Mesenchymal stem cell (in vitro differentiated cells and primary cell): ENCODE measurements around the gene ZIC4.

ENCODE experiments used
- DNase-seq: peaks from one replicate; pipeline ENCODE4 v3.0.0-alpha.2; 2013
- H2AFZ ChIP-seq: one replicate; pipeline ENCODE4 v1.6.1; 2013; ENCODE audit warnings: low read depth, mild to moderate bottlenecking, control low read depth, inconsistent platforms, low read length, moderate library complexity
- H2AK5ac ChIP-seq: 2 replicates; pipeline ENCODE4 v1.6.1; 2013; ENCODE audit warnings: low read length, moderate library complexity, mild to moderate bottlenecking, inconsistent platforms; ENCODE audit not compliant: severe bottlenecking
- H2BK120ac ChIP-seq: one replicate; pipeline ENCODE4 v1.6.1; 2013; ENCODE audit warnings: low read depth, mild to moderate bottlenecking, inconsistent platforms, low read length, moderate library complexity
- H2BK12ac ChIP-seq, 2 experiments: one replicate each; pipeline ENCODE4 v1.6.1; 2013; ENCODE audit warnings: inconsistent platforms in 2 of 2, low read length in 2 of 2, mild to moderate bottlenecking in 2 of 2, moderate library complexity in 2 of 2, control low read depth in 1 of 2
- H2BK15ac ChIP-seq: one replicate; pipeline ENCODE4 v1.6.1; 2013; ENCODE audit warnings: mild to moderate bottlenecking, low read depth, inconsistent platforms; ENCODE audit not compliant: poor library complexity, severe bottlenecking
- H2BK5ac ChIP-seq: 2 replicates; pipeline ENCODE4 v1.6.1; 2013; ENCODE audit warnings: low read depth, mild to moderate bottlenecking, low read length, control low read depth, inconsistent platforms; ENCODE audit not compliant: poor library complexity, severe bottlenecking
- H3K14ac ChIP-seq, 2 experiments: one replicate each; pipeline ENCODE4 v1.6.1; 2013; ENCODE audit warnings: inconsistent platforms in 2 of 2, low read length in 2 of 2, control low read depth in 1 of 2, mild to moderate bottlenecking in 1 of 2, moderate library complexity in 1 of 2
- H3K18ac ChIP-seq, 2 experiments: one replicate each; pipeline ENCODE4 v1.6.1; 2013; ENCODE audit warnings: inconsistent platforms in 2 of 2, low read length in 2 of 2, control low read depth in 1 of 2, low read depth in 1 of 2, mild to moderate bottlenecking in 1 of 2
- H3K23ac ChIP-seq, 2 experiments: one replicate each; pipeline ENCODE4 v1.6.1; 2013; ENCODE audit warnings: inconsistent platforms in 2 of 2, low read length in 2 of 2, mild to moderate bottlenecking in 2 of 2, moderate library complexity in 2 of 2, control low read depth in 1 of 2
- H3K27ac ChIP-seq: 2 replicates; pipeline ENCODE4 v1.5.1; 2013; ENCODE audit warnings: mild to moderate bottlenecking, moderate library complexity, low read length, control low read depth, inconsistent platforms; ENCODE audit not compliant: poor library complexity, severe bottlenecking
- H3K27me3 ChIP-seq, 2 experiments: 2 replicates each; pipeline versions ENCODE4 v1.6.1 to v1.7.0; 2013; ENCODE audit warnings: low read length in 2 of 2, mild to moderate bottlenecking in 2 of 2, moderate library complexity in 2 of 2, control low read depth in 1 of 2, inconsistent platforms in 1 of 2; ENCODE audit not compliant: control insufficient read depth in 1 of 2, insufficient read depth in 1 of 2
- H3K36me3 ChIP-seq, 2 experiments: 2 replicates each; pipeline versions ENCODE4 v1.6.1 to v1.7.0; 2013; ENCODE audit warnings: low read length in 2 of 2, control low read depth in 1 of 2, inconsistent platforms in 1 of 2, low read depth in 1 of 2, mild to moderate bottlenecking in 1 of 2; ENCODE audit not compliant: insufficient read depth in 2 of 2, control insufficient read depth in 1 of 2
- H3K4ac ChIP-seq, 2 experiments: one replicate each; pipeline ENCODE4 v1.6.1; 2013; ENCODE audit warnings: inconsistent platforms in 2 of 2, low read length in 2 of 2, mild to moderate bottlenecking in 2 of 2, moderate library complexity in 2 of 2, control low read depth in 1 of 2, low read depth in 1 of 2
- H3K4me1 ChIP-seq: 2 replicates; pipeline ENCODE4 v1.6.1; 2013; ENCODE audit warnings: low read depth, low read length, control low read depth; ENCODE audit not compliant: control insufficient read depth, insufficient read depth
- H3K4me2 ChIP-seq: 2 replicates; pipeline ENCODE4 v1.6.1; 2013; ENCODE audit warnings: low read length, mild to moderate bottlenecking, inconsistent platforms; ENCODE audit not compliant: poor library complexity, severe bottlenecking
- H3K4me3 ChIP-seq, 2 experiments: 2 replicates each; pipeline versions ENCODE4 v1.5.1 to v1.7.0; 2013; ENCODE audit warnings: low read length in 2 of 2, mild to moderate bottlenecking in 2 of 2, control low read depth in 1 of 2, low read depth in 1 of 2; ENCODE audit not compliant: insufficient read depth in 1 of 2
- H3K79me1 ChIP-seq: replicated peaks from 2 replicates; pipeline ENCODE4 v1.6.1; 2013; ENCODE audit warnings: mild to moderate bottlenecking, control low read depth, low read length, inconsistent platforms; ENCODE audit not compliant: poor library complexity, severe bottlenecking
- H3K9ac ChIP-seq: 2 replicates; pipeline ENCODE4 v1.7.0; 2013; ENCODE audit warnings: mild to moderate bottlenecking, low read length, moderate library complexity
- H3K9me3 ChIP-seq: 2 replicates; pipeline ENCODE4 v1.7.0; 2013; ENCODE audit warnings: mild to moderate bottlenecking, low read length; ENCODE audit not compliant: control insufficient read depth
- H4K8ac ChIP-seq: one replicate; pipeline ENCODE4 v1.6.1; 2013; ENCODE audit warnings: inconsistent platforms, mild to moderate bottlenecking, low read length, moderate library complexity
- H4K91ac ChIP-seq: one replicate; pipeline ENCODE4 v1.6.1; 2013; ENCODE audit warnings: mild to moderate bottlenecking, low read length, inconsistent platforms
- WGBS: methylation state at CpG from one replicate; pipeline ENCODE4 v1.1.7; 2013; ENCODE audit warnings: mixed read lengths; 5-methylcytosine and 5-hydroxymethylcytosine counted together

The ZIC4 gene

GRCh38 chr3:147422601-147423536 lies 16.5 kb upstream of the ZIC4 start:
- Histone ChIP-seq H3K18ac (no peak overlapping the region), H2BK12ac (no peak overlapping the region), H2BK5ac (no peak overlapping the region), H2AK5ac (no peak overlapping the region), H3K27ac (peak overlapping the region; percentile 51), H3K4me3 (peak overlapping the region; percentile 14 to 46), H3K36me3 (no peaks in the 10 kb centered on the region), H3K9ac (no peak overlapping the region), H2BK120ac (no peak overlapping the region), H3K27me3 (peaks cover 8 to 79% of the 10 kb centered on the region in 2 experiments), H3K23ac (peak overlapping the region in 1 of 2 experiments; percentile 83), H3K14ac (no peak overlapping the region), H3K9me3 (peaks cover 4% of the 10 kb centered on the region), H2BK15ac (no peak overlapping the region), H3K4ac (no peak overlapping the region), H3K79me1 (peaks cover 5% of the 10 kb centered on the region), H2AFZ (no peak overlapping the region), H4K8ac (no peak overlapping the region), H4K91ac (no peak overlapping the region), H3K4me2 (peak overlapping the region; percentile 95), H3K4me1 (peaks cover 15% of the 10 kb centered on the region)
- WGBS = under 1% methylated on average over 32 of the region's 36 CpGs
- DNase-seq = peak; percentile 31

DNA sequence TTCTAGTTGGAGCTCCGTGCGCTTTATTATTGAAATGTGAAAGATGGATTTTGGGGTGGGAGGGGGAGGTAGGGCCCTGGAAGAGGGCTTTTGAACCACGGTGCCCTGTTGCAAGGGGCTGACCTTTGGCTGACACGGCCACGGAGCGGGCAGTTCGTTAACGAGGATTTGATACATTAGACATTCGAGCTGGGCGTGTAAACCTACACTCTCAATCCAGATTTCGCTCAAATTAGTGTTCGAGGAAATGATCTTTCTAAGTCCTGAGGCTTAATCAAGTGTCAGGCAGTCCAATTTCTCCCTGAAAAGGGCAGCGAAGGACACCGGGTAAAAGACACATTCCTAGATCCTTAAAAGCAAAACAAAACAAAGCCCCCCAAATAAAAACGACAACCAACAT lies 15.9 kb upstream of the ZIC4 start:
- 13% methylated on average over 15 of the region's 15 CpGs for WGBS

GRCh38 chr3:147421184-147421912 lies 15.0 kb upstream of the ZIC4 start:
- no peak overlapping the region for H3K9ac ChIP-seq
- no peak overlapping the region for H3K18ac ChIP-seq
- no peaks in the 10 kb centered on the region for H3K36me3 ChIP-seq
- H2AFZ ChIP-seq = no peak overlapping the region
- H3K4me2 ChIP-seq = peak overlapping the region; percentile 92
- peak overlapping the region; percentile 46 for H4K91ac ChIP-seq
- no peak overlapping the region for H2BK12ac ChIP-seq
- peaks cover 15% of the 10 kb centered on the region for H3K4me1 ChIP-seq
- peaks cover 5% of the 10 kb centered on the region for H3K79me1 ChIP-seq
- no peak overlapping the region for H2BK120ac ChIP-seq
- peak overlapping the region; percentile 20 for H2BK15ac ChIP-seq
- peak overlapping the region; percentile 59 to 61 for H3K4me3 ChIP-seq
- no peak overlapping the region for H4K8ac ChIP-seq
- peaks cover 4% of the 10 kb centered on the region for H3K9me3 ChIP-seq
- peaks cover 8 to 92% of the 10 kb centered on the region in 2 experiments for H3K27me3 ChIP-seq
- H3K4ac ChIP-seq = no peak overlapping the region
- H2BK5ac ChIP-seq = no peak overlapping the region
- no peak overlapping the region for H3K27ac ChIP-seq
- H2AK5ac ChIP-seq = no peak overlapping the region
- whole genome bisulfite sequencing = 2% methylated on average over 39 of the region's 53 CpGs
- no peak overlapping the region for H3K23ac ChIP-seq
- DNase-seq = no peak
- no peak overlapping the region for H3K14ac ChIP-seq

More for the DNA sequence above, 15.9 kb upstream of the ZIC4 start:
- Histone ChIP-seq H3K79me1 (peaks cover 5% of the 10 kb centered on the region), H3K9me3 (peaks cover 4% of the 10 kb centered on the region), H3K4ac (no peak overlapping the region), H2AFZ (no peak overlapping the region), H3K9ac (no peak overlapping the region), H2BK120ac (no peak overlapping the region), H4K8ac (no peak overlapping the region), H2BK5ac (no peak overlapping the region), H3K18ac (no peak overlapping the region), H3K23ac (no peak overlapping the region), H2AK5ac (no peak overlapping the region), H3K27me3 (peaks cover 8 to 86% of the 10 kb centered on the region in 2 experiments), H2BK12ac (no peak overlapping the region), H3K4me3 (no peak overlapping the region), H3K4me1 (peaks cover 15% of the 10 kb centered on the region), H3K14ac (no peak overlapping the region), H3K27ac (no peak overlapping the region), H2BK15ac (no peak overlapping the region), H4K91ac (no peak overlapping the region), H3K4me2 (peak overlapping the region; percentile 79), H3K36me3 (no peaks in the 10 kb centered on the region)
- DNase-seq = no peak
